HG03135 (cell line): ENCODE measurements around the gene CENPH.
"Not testable (repeated sequence)": the region's sequence is repeated elsewhere in the genome, so short reads cannot be mapped to it uniquely, and the experiment has no call there.

Experiments used
- ATAC-seq: cut with Tn5 transposase; IDR thresholded peaks from one replicate; pipeline ENCODE4 v1.9.1; 2021; ENCODE audit warnings: mild to moderate bottlenecking, moderate library complexity; ENCODE audit not compliant: unreplicated experiment

The CENPH gene

DNA sequence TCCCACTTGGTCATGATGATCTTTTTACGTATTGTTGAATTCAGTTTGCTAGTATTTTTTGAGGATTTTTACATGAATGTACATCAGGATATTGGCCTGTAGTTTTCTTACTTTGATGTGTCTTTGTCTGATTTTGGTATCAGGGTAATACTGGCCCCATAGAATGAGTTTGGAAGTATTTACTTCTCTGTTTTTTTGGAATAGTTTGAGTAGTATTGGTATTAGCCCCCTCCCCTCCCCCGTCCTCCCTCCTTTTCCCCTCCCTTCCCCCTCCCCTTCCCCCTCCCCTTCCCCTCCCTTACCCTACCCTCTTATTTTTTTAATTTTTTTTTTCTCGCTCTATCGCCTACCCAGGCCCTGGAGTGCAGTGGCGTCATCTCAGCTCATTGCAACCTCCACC, 55.6 kb downstream of the CENPH start:
- ATAC-seq = no peak

DNA sequence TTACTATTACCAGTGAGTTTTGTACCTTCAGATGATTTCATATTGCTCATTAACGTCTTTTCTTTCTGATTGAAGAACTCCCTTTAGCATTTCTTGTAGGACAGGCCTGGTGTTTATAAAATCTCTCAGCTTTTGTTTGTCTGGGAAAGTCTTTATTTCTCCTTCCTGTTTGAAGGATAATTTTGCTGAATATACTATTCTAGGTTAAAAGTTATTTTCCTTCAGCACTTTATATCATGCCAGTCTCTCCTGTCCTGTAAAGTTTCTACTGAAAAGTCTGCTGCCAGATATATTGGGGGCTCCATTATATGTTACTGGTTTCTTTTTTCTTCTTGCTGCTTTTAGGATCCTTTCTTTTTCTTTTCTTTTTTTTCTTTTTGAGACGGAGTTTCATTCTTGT, 58.6 kb downstream of the CENPH start:
- ATAC-seq = no peak

DNA sequence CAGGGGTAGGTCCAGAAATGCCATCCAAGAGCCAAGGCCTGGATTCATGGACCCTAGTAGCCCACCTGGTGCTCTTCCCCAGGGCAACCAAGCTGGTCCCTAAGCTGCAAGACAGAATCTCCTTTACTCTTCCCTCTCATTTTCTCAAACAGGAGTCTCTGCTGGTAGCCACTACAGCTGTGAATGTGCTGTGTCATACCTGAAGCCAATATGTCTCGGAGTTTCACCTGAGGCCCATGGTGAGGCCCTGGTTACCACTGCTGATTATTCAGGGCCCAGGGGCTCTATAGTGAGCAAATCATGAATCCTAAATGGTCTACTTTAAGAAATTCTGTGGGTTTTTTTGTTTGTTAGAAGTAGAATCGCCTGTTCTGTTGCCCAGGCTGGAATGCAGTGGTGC, 61.2 kb downstream of the CENPH start:
- ATAC-seq = no peak

- no peak for ATAC-seq
Observed at GRCh38 chr5:69252437-69252836, 63.1 kb downstream of the CENPH start.

DNA sequence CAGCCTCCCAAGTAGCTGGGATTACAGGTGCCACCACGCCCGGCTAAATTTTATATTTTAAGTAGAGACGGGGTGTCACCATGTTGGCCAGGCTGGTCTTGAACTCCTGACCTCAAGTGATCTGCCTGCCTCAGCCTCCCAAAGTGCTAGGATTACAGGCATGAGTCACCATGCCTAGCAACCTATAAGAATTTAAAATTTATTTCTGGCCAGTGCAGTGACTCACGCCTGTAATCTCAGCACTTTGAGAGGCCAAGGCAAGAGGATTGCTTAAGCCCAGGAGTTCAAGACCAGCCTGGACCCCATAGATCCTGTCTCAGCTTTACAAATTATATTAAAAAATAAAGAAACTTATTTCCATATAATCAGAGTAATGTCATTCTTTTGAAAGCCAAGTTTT, 66.6 kb downstream of the CENPH start:
- not testable (repeated sequence) for ATAC-seq

DNA sequence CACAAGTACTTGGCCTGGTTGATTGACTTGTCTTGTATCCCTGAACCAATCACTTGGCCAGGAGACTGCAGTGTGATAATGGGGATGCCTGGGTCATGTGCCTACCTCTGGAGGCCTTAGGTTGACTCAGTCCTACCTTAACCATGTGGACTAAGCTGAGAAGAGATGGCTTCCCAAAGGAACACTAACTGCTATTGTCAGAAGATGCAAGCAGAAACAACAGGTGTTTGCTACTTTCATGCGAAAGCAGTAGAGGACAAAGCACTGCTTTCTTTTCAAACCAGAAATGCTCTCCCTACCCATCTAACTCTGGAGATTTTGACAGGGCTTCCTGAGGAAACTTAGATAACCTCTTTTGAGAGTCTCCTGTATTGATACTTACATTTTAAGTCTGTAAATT, 68.2 kb downstream of the CENPH start:
- ATAC-seq = no peak
